CD4-positive, alpha-beta T cell (primary cell): ENCODE results near the gene TCEA2. TPM values are rescaled to one million over a fixed set of nuclear protein-coding genes. Genes with fewer than 3 reads are reported as not detected.

Experiments used
- ATAC-seq: fragments of 200-7000 bp; cut with Tn5 transposase; one replicate; pipeline ENCODE4 v1.10.0; 2022; ENCODE audit warnings: mild to moderate bottlenecking; ENCODE audit not compliant: poor library complexity
- CTCF ChIA-PET: fragments of 350-600 bp; sonication (Branson Sonifier 250); formaldehyde crosslinking; loops from one replicate; lab custom pipeline; 2021; ENCODE audit warnings: antibody characterized with exemption, inconsistent platforms; lab: Charles Lee
- POLR2A ChIA-PET: fragments of 350-600 bp; sonication (Branson Sonifier 250); formaldehyde crosslinking; loops from one replicate; lab custom pipeline; 2021; ENCODE audit warnings: antibody characterized with exemption, inconsistent platforms; lab: Charles Lee
- DNase-seq, 14 experiments: peaks; one replicate each; pipeline ENCODE4 v3.0.0-alpha.2; 2013 to 2020; ENCODE audit warnings: mixed read lengths in 2 of 14
- H3K27ac ChIP-seq, 2 donors: one replicate each; pipeline versions ENCODE4 v1.5.1 to v1.7.0; 2013; ENCODE audit warnings: low read length in 2 of 2, low read depth in 1 of 2, mild to moderate bottlenecking in 1 of 2
- H3K27me3 ChIP-seq, 2 experiments: 1 replicate in 1 of 2; 2 replicates in 1 of 2; pipeline versions ENCODE4 v1.6.1 to v1.7.0; 2013; ENCODE audit warnings: low read length in 2 of 2, control low read depth in 1 of 2, mild to moderate bottlenecking in 1 of 2, moderate library complexity in 1 of 2; ENCODE audit not compliant: insufficient read depth in 2 of 2, control insufficient read depth in 1 of 2
- H3K36me3 ChIP-seq: one replicate; pipeline ENCODE4 v1.6.1; 2013; ENCODE audit warnings: low read length, control low read depth; ENCODE audit not compliant: insufficient read depth
- H3K4me1 ChIP-seq: one replicate; pipeline ENCODE4 v1.6.1; 2013; ENCODE audit warnings: low read length, control low read depth; ENCODE audit not compliant: insufficient read depth
- H3K4me3 ChIP-seq: one replicate; pipeline ENCODE4 v1.5.1; 2013; ENCODE audit warnings: mild to moderate bottlenecking, low read length, moderate library complexity
- H3K9me3 ChIP-seq, 2 experiments: 1 replicate in 1 of 2; 2 replicates in 1 of 2; pipeline versions ENCODE4 v1.6.1 to v1.7.0; 2013; ENCODE audit warnings: low read length in 2 of 2, mild to moderate bottlenecking in 2 of 2, control low read depth in 1 of 2, moderate library complexity in 1 of 2; ENCODE audit not compliant: control insufficient read depth in 1 of 2, insufficient read depth in 1 of 2
- H3K27ac Mint-ChIP-seq: one replicate; pipeline ENCODE4 v1.8.0; 2020; ENCODE audit warnings: mixed read lengths
- H3K27me3 Mint-ChIP-seq: one replicate; pipeline ENCODE4 v1.8.0; 2021; ENCODE audit warnings: mixed read lengths
- H3K36me3 Mint-ChIP-seq: one replicate; pipeline ENCODE4 v1.8.0; 2021; ENCODE audit warnings: low read depth, mixed read lengths
- H3K4me1 Mint-ChIP-seq: one replicate; pipeline ENCODE4 v1.8.0; 2021; ENCODE audit warnings: low read depth, mixed read lengths
- H3K4me3 Mint-ChIP-seq: one replicate; pipeline ENCODE4 v1.8.0; 2020; ENCODE audit warnings: mild to moderate bottlenecking, mixed read lengths
- H3K9me3 Mint-ChIP-seq: one replicate; pipeline ENCODE4 v1.8.0; 2020; ENCODE audit warnings: mixed read lengths
- CTCF ChIP-seq: fragments of 200-600 bp; IDR thresholded peaks from one replicate; pipeline ENCODE4 v1.8.0; 2022; ENCODE audit warnings: antibody characterized with exemption, mild to moderate bottlenecking
- intact Hi-C, 2 experiments: fragments of 100-400 bp; cut with DNase I in 1 of 2; cut with micrococcal nuclease in 1 of 2; formaldehyde crosslinking; loops; one replicate each; pipeline versions ENCODE4 v1.15.1 to v1.9.0; 2023 to 2025; cut with DNase I, micrococcal nuclease
- total RNA-seq, 174 experiments: library from RNA in 2 of 174; stranded (reverse) in 2 of 174; gene quantifications; one replicate each; pipeline ENCODE4 v1.2.3 and lab custom pipeline; 2021 to 2026

Gene TCEA2
- total RNA-seq, 2 experiments from 2014 or later: 28.4 to 29.9 TPM

- Histone ChIP-seq H3K4me3 (no peak overlapping the region), H3K9me3 (no peaks in the 10 kb centered on the region), H3K27ac (no peak overlapping the region), H3K4me1 (peaks cover 45% of the 10 kb centered on the region), H3K36me3 (peaks cover 50% of the 10 kb centered on the region), H3K27me3 (no peaks in the 10 kb centered on the region)
- ATAC-seq (no peak), DNase-seq (no peak)
- ChIA-PET CTCF (no interaction called here), POLR2A (no interaction called here)
- no peak for TF ChIP-seq CTCF
- Mint-ChIP-seq H3K4me1 (peaks cover 13% of the 10 kb centered on the region), H3K9me3 (no peaks in the 10 kb centered on the region), H3K27me3 (no peaks in the 10 kb centered on the region), H3K4me3 (no peak overlapping the region), H3K27ac (no peak overlapping the region), H3K36me3 (peaks cover 33% of the 10 kb centered on the region)
- intact Hi-C loops: no loop called here
Measured at GRCh38 chr20:64074184-64074789, 11.3 kb downstream of the TCEA2 start.

- Mint-ChIP-seq H3K4me3 (no peak overlapping the region), H3K36me3 (peaks cover 33% of the 10 kb centered on the region), H3K27me3 (no peaks in the 10 kb centered on the region), H3K9me3 (no peaks in the 10 kb centered on the region), H3K4me1 (peaks cover 13% of the 10 kb centered on the region), H3K27ac (peak overlapping the region; percentile 24)
- TF ChIP-seq CTCF: no peak
- Histone ChIP-seq H3K9me3 (no peaks in the 10 kb centered on the region), H3K36me3 (peaks cover 50% of the 10 kb centered on the region), H3K4me3 (no peak overlapping the region), H3K4me1 (peaks cover 39% of the 10 kb centered on the region), H3K27me3 (no peaks in the 10 kb centered on the region), H3K27ac (no peak overlapping the region)
- ChIA-PET POLR2A (interaction anchor here (3.2 kb wide), 1 partner anchor 9 kb away, joined by 13 read pairs; no protein-coding TSS in a partner anchor), CTCF (no interaction called here)
- intact Hi-C loops: loop anchor here in 1 of 2 experiments (5.0 kb wide), 1 partner anchor 33 kb away; no protein-coding TSS in a partner anchor
- no peak for ATAC-seq
- no peak for DNase-seq
Measured at GRCh38 chr20:64074963-64075362, 12.0 kb downstream of the TCEA2 start.

GRCh38 chr20:64075556-64075955 lies 12.6 kb downstream of the TCEA2 start:
- POLR2A ChIA-PET: interaction anchor here (1.4 to 3.2 kb wide), 2 partner anchors 9 to 95 kb away, joined by 3 to 13 read pairs; partner anchors contain the start of gene PRPF6
- peaks cover 39% of the 10 kb centered on the region for H3K4me1 ChIP-seq
- DNase-seq (no peak), ATAC-seq (no peak)
- H3K36me3 ChIP-seq: peaks cover 50% of the 10 kb centered on the region
- H3K9me3 ChIP-seq: no peaks in the 10 kb centered on the region
- intact Hi-C loops: loop anchor here in 1 of 2 experiments (5.0 kb wide), 1 partner anchor 33 kb away; no protein-coding TSS in a partner anchor
- peaks cover 33% of the 10 kb centered on the region for H3K36me3 Mint-ChIP-seq
- H3K27ac ChIP-seq: no peak overlapping the region
- H3K27me3 ChIP-seq: no peaks in the 10 kb centered on the region
- TF ChIP-seq CTCF: no peak
- H3K9me3 Mint-ChIP-seq: no peaks in the 10 kb centered on the region
- peak overlapping the region; percentile 39 for H3K4me3 Mint-ChIP-seq
- peaks cover 18% of the 10 kb centered on the region for H3K4me1 Mint-ChIP-seq
- peak overlapping the region; percentile 24 for H3K27ac Mint-ChIP-seq
- CTCF ChIA-PET: interaction anchor here (3.0 kb wide), 1 partner anchor 37 kb away, joined by 12 read pairs; no protein-coding TSS in a partner anchor
- no peaks in the 10 kb centered on the region for H3K27me3 Mint-ChIP-seq
- no peak overlapping the region for H3K4me3 ChIP-seq
